Naive thymus-derived CD8-positive, alpha-beta T cell (primary cell): ENCODE data around the gene AP4B1. TPM values are rescaled to one million over a fixed set of nuclear protein-coding genes. Genes with fewer than 3 reads are reported as not detected.

Source experiments
- ATAC-seq, 2 donors: fragments of 150-1000 bp; cut with Tn5 transposase in 1 of 2; sonication (Bioruptor Pico), chemical (Tn5 transposase) in 1 of 2; 1 replicate in 1 of 2; 2 replicates in 1 of 2; pipeline ENCODE4 v1.10.0; 2021; ENCODE audit warnings: mild to moderate bottlenecking in 2 of 2, moderate library complexity in 2 of 2
- POLR2A ChIA-PET: fragments of 350-600 bp; sonication (Branson Sonifier 250); formaldehyde crosslinking; loops from one replicate; lab custom pipeline; 2021; ENCODE audit warnings: antibody characterized with exemption; lab: Charles Lee
- DNase-seq, 10 donors: peaks; one replicate each; pipeline versions ENCODE4 v3.0.0 to v3.0.0-alpha.2; 2020 to 2022
- H3K27ac Mint-ChIP-seq, 10 donors: one replicate each; pipeline ENCODE4 v1.8.0; 2020 to 2022; ENCODE audit warnings: mild to moderate bottlenecking in 10 of 10, mixed read lengths in 10 of 10, moderate library complexity in 4 of 10, inconsistent platforms in 1 of 10
- H3K27me3 Mint-ChIP-seq, 5 donors: one replicate each; pipeline ENCODE4 v1.8.0; 2021 to 2022; ENCODE audit warnings: mixed read lengths in 5 of 5
- H3K36me3 Mint-ChIP-seq, 3 donors: one replicate each; pipeline ENCODE4 v1.8.0; 2020 to 2022; ENCODE audit warnings: mixed read lengths in 3 of 3, mild to moderate bottlenecking in 2 of 3, inconsistent platforms in 1 of 3
- H3K4me1 Mint-ChIP-seq, 4 donors: one replicate each; pipeline ENCODE4 v1.8.0; 2021 to 2022; ENCODE audit warnings: mixed read lengths in 4 of 4
- H3K4me3 Mint-ChIP-seq, 10 donors: one replicate each; pipeline ENCODE4 v1.8.0; 2020 to 2022; ENCODE audit warnings: mild to moderate bottlenecking in 10 of 10, mixed read lengths in 10 of 10, moderate library complexity in 6 of 10, inconsistent platforms in 1 of 10
- H3K9me3 Mint-ChIP-seq, 9 donors: one replicate each; pipeline ENCODE4 v1.8.0; 2020 to 2022; ENCODE audit warnings: mixed read lengths in 9 of 9, mild to moderate bottlenecking in 3 of 9, inconsistent platforms in 1 of 9, moderate library complexity in 1 of 9
- polyA plus RNA-seq, 3 donors: library from polyadenylated mRNA; unstranded; fragments of 300-500 nt; fragmentation: Illumina TruSeq; gene quantifications; one replicate each; pipeline ENCODE4 v1.2.3, GENCODE V29; 2021
- total RNA-seq, 8 experiments: library from RNA in 2 of 8; stranded (reverse) in 2 of 8; gene quantifications; one replicate each; pipeline ENCODE4 v1.2.3 and lab custom pipeline; 2021 to 2026

The AP4B1 gene
- total and polyA plus RNA-seq, 5 experiments from 2014 or later = 7.9 to 75.2 (median 9.6) TPM

DNA sequence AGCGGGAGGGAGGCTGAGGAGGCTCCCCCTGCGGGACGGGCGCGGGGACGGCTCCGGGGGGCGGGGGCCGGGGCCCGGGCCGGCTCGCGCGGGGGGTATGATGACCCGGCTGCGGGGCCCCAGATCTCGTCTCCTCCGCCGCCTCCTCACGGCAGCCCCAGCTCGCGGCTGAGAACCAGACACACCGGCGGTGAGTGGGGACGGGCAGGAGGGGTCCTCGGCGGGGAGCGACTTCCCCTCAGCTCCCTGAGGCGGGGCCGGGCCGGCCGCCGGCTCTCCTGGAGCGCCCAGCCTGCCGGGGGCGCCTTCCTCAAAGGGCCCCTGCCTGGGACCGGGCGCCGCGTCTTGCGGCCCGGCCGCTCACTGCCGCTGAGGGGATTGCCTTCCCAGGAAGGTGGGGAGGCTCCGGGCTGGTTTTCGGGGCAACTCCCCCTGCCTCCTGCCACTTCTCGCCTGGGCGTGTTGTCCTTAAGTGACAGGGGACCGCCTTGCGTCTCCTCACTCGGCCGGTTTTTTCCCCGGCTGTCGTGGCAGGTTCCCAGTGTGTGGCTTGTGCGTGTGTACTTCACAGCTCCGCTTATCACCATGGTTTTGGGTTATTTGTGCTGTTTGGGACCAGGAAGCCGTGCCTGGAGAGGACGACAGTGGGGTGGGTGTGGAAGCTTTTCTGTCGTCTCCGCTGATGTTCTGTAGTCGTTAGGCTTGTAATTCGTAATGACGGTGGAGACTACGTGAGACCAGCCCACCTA is 25.3 kb upstream of the AP4B1 start:
- Mint-ChIP-seq H3K36me3 (peaks cover 0 to 4% (median 2%) of the 10 kb centered on the region in 3 donors), H3K27me3 (peaks cover 0 to 4% (median 0%) of the 10 kb centered on the region in 5 donors), H3K4me3 (peak overlapping the region; percentile 82 to 100 (median 96)), H3K9me3 (no peaks in the 10 kb centered on the region), H3K27ac (peak overlapping the region; percentile 98 to 100 (median 99)), H3K4me1 (peaks cover 43 to 64% (median 58%) of the 10 kb centered on the region in 4 donors)
- POLR2A ChIA-PET = interaction anchor here (0.5 to 10.2 kb wide), 19 partner anchors 10 to 845 kb away, joined by 3 to 179 read pairs (median 5); partner anchors contain the start of genes AP4B1, BCL2L15, DCLRE1B and RSBN1
- peak in 9 of 10 donors; percentile 39 to 92 (median 85) for DNase-seq
- peak; percentile 41 to 43 for ATAC-seq

DNA sequence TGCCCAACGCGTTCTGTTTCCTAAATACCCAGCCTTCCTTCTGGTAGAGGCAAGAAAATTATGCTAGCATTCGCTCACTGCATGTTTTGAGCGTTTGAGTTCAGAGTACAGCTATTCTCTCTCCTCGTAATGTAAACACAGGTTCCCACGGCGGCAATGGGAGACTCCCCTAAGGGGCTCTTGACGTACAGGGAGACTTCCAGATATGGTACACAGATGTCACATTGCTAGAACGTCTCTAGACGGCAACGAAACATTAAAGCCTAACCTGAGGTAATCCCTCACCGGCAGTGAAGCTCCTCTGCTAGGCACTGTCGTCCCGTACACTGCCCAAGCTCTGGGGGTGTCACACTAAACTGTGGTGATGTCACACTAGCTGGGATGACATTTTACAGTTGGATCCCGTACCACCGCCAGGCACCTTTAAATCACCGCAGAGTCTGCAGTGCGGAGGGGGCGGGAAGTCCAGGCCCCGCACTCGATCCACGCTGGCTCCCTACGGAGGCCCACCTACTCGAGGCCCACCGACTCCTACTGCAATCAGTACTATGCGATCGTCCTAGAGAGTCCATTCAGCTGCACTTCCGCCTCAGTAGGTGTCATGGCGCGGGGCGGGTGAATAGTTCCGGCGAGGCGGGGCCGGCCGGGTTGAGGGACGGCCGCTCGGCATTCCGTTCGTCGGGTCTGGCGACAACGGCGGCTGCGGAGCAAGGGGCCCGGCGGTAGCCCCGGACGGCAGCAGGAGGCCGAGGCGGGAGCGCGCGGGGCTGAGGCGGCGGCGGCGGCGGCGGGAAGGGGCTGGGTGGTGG is 24.5 kb upstream of the AP4B1 start, which contains the start of gene HIPK1:
Gene HIPK1 (plus strand): TSS at position 384 of the 809 bp plus-strand sequence.
- H3K9me3 Mint-ChIP-seq = no peaks in the 10 kb centered on the region
- peak within 1 kb of the TSS; percentile 82 to 100 (median 98) for H3K4me3 Mint-ChIP-seq
- peaks cover 0 to 4% (median 2%) of the 10 kb centered on the region in 3 donors for H3K36me3 Mint-ChIP-seq
- DNase-seq (peak; percentile 84 to 96 (median 92)), ATAC-seq (peak; percentile 45 to 67)
- peak within 1 kb of the TSS; percentile 98 to 100 (median 100) for H3K27ac Mint-ChIP-seq
- peaks cover 39 to 57% (median 53%) of the 10 kb centered on the region in 4 donors for H3K4me1 Mint-ChIP-seq
- H3K27me3 Mint-ChIP-seq = peaks cover 0 to 4% (median 0%) of the 10 kb centered on the region in 5 donors
- POLR2A ChIA-PET = interaction anchor here (0.5 to 10.2 kb wide), 19 partner anchors 11 to 844 kb away, joined by 3 to 179 read pairs (median 5); partner anchors contain the start of genes AP4B1, DCLRE1B and RSBN1

DNA sequence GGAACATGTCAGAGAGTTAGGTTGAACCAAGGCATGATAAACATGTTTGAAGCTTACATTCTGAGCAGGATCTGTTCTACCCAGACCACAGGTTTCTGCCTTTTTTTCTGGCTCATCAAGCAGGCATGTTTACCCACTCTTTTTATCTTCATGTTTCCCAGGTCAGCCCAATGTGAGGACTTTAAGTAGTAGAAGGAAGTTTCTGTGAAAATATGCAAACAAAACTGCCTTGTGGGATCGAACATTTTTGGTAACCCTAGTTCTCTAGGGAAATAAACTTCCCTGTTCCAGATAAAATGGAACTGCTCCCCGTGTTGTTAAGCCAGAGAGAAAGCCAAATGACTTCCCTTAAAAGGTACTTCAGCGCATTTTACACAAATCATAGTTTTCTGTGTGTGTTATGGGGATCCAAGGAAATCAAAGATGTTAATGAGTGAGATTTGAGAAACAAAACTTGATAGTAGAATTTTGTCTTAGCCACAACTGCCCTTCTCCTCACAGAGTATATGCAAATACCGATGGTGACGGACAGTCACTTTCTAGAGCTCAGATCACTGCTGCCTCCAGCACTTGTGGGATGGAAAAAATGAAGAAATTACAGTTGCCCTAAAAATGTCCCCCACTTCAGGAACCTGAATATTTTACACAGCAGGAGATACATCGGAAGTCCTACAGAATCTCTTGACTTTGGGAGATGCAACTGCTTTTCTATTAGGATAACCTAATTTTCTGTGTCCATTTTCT is 23.8 kb upstream of the AP4B1 start:
- DNase-seq (no peak), ATAC-seq (no peak)
- no peaks in the 10 kb centered on the region for H3K9me3 Mint-ChIP-seq
- H3K27ac Mint-ChIP-seq = peak overlapping the region; percentile 98 to 100 (median 100)
- peak overlapping the region; percentile 82 to 100 (median 98) for H3K4me3 Mint-ChIP-seq
- H3K27me3 Mint-ChIP-seq = peaks cover 0 to 4% (median 0%) of the 10 kb centered on the region in 5 donors
- H3K4me1 Mint-ChIP-seq = peaks cover 34 to 49% (median 45%) of the 10 kb centered on the region in 4 donors
- POLR2A ChIA-PET = interaction anchor here (0.9 to 10.2 kb wide), 12 partner anchors 11 to 145 kb away, joined by 3 to 179 read pairs (median 14); partner anchors contain the start of genes AP4B1, DCLRE1B and RSBN1
- H3K36me3 Mint-ChIP-seq = peaks cover 0 to 4% (median 2%) of the 10 kb centered on the region in 3 donors

DNA sequence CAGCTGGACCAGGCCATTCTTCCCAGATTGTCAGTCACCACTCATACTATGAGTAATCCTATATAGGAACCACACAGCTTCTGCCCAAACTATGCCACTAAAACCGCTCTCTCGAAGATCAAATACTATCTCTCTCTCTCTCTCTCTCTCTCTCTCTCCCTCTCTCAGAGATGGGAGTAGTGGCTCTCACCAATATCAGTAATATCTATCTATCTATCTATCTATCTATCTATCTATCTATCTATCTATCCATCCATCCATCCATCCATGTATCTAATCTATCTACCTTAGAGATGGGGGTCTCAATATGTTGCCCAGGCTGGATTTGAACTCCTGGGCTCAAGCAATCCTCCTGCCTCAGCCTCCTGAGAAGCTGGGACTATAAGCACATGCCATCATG is 19.9 kb upstream of the AP4B1 start:
- POLR2A ChIA-PET = interaction anchor here (0.6 to 1.7 kb wide), 2 partner anchors 19 to 308 kb away, joined by 4 to 8 read pairs; partner anchors contain the start of genes AP4B1 and DCLRE1B
- no peak for DNase-seq
- Mint-ChIP-seq H3K36me3 (no peaks in the 10 kb centered on the region), H3K9me3 (no peaks in the 10 kb centered on the region), H3K4me1 (peaks cover 13 to 18% (median 15%) of the 10 kb centered on the region in 4 donors), H3K4me3 (no peak overlapping the region), H3K27ac (no peak overlapping the region), H3K27me3 (peaks cover 0 to 5% (median 0%) of the 10 kb centered on the region in 5 donors)
- ATAC-seq = no peak

DNA sequence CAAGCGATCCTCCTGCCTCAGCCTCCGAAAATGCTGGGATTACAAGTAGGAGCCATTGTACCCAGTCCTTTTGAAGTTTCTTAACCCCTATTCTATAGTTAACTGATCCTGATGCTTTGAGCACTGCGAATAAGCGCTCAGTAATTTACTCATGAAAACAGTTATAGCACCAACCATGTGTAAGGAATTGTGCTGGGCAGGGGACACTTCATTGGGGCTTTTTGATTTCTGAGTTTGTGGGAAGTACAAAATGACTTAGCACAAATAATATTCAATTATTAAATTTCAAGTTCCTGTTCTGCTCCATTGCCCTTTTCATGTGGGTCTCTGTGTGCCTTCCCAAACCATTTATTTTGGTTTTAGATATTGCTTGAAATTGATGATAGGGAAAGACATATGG is 18.4 kb upstream of the AP4B1 start:
- peaks cover 4 to 5% (median 4%) of the 10 kb centered on the region in 4 donors for H3K4me1 Mint-ChIP-seq
- no peak overlapping the region for H3K27ac Mint-ChIP-seq
- POLR2A ChIA-PET = no interaction called here
- H3K9me3 Mint-ChIP-seq = no peaks in the 10 kb centered on the region
- ATAC-seq (no peak), DNase-seq (no peak)
- peaks cover 0 to 5% (median 2%) of the 10 kb centered on the region in 5 donors for H3K27me3 Mint-ChIP-seq
- no peaks in the 10 kb centered on the region for H3K36me3 Mint-ChIP-seq
- H3K4me3 Mint-ChIP-seq = no peak overlapping the region

DNA sequence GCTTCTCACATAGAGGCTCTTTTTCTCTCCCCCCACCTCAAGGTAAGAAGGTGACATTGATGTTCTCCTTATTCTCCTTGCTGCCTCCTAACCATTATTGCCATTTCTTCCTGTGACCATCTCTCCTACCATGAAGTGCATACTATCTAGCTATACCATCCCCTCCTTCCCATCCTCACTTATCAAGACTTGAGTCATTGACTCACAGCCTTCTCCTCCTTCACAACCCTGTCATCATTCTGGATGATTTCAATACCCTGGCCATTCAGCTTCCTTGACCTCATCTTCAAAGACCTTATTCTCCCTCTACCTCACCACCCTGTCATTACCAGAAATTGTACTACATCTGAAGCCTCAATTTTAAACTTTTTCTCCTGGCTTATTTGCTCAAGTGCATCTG is 13.6 kb upstream of the AP4B1 start:
- H3K9me3 Mint-ChIP-seq = no peaks in the 10 kb centered on the region
- H3K27me3 Mint-ChIP-seq = peaks cover 0 to 5% (median 2%) of the 10 kb centered on the region in 5 donors
- ATAC-seq (no peak), DNase-seq (no peak)
- peaks cover 0 to under 1% (median 0%) of the 10 kb centered on the region in 3 donors for H3K36me3 Mint-ChIP-seq
- H3K27ac Mint-ChIP-seq = peak overlapping the region in 1 of 10 donors; percentile 44
- POLR2A ChIA-PET = no interaction called here
- H3K4me3 Mint-ChIP-seq = no peak overlapping the region
- H3K4me1 Mint-ChIP-seq = peaks cover 0 to 3% (median 0%) of the 10 kb centered on the region in 4 donors

DNA sequence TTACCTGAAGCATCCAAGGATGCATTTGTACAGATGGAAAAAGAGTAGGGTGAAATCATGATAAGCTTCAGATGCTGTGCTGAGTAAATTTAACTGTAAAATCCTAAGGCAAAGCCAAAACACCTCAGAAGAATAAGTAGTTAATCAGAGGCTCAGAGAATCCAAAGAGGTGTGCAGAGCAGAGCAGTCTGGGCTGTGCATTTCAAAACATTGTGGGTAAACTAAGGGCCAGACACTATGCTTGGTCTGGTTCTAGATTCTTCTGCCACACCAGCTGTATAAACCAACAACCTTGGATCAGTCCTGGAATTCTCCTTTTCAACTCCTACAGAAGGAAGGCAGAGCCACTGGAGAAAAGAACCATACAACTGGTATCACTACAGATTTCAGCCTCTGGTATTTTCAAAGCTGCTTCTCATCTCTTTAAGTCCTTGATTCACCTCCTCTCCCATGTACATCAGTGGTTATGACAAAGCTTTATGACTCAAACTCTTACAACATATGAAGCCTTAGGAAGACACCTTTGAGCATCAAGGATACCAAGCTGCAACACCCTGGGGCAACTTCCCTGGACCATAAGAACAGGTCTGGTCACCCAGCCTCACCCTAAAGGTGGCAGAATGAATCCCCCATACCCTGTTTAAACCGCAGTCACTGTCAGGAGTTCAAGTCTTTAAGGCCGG is 12.9 kb upstream of the AP4B1 start:
- Mint-ChIP-seq H3K4me1 (peaks cover 0 to 6% (median 0%) of the 10 kb centered on the region in 4 donors), H3K27me3 (peaks cover 0 to 5% (median 0%) of the 10 kb centered on the region in 5 donors), H3K4me3 (no peak overlapping the region), H3K9me3 (no peaks in the 10 kb centered on the region), H3K36me3 (peaks cover 0 to 8% (median 0%) of the 10 kb centered on the region in 3 donors), H3K27ac (peak overlapping the region in 1 of 10 donors; percentile 44)
- POLR2A ChIA-PET = interaction anchor here (0.8 kb wide), 1 partner anchor 12 kb away, joined by 3 read pairs; the partner anchor contains the start of gene HIPK1
- no peak for DNase-seq
- no peak for ATAC-seq

DNA sequence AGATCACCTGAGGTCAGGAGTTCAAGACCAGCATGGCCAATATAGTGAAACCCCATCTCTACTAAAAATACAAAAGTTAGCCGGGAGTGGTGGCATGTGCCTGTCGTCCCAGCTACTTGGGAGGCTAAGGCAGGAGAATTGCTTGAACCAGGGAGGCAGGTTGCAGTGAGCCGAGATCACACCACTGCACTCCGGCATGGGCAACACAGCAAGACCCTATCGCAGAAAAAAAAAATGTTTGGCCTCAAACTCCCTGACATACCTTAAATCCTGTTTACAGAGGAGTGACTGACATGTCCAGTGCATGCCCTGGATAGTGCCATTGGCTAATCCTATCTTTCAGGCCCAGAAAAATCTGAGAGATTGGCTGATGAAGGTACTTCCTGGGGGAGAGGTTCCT is 12.4 kb upstream of the AP4B1 start:
- Mint-ChIP-seq H3K27me3 (peaks cover 0 to 5% (median 0%) of the 10 kb centered on the region in 5 donors), H3K27ac (no peak overlapping the region), H3K4me3 (no peak overlapping the region), H3K36me3 (peaks cover 0 to 9% (median 0%) of the 10 kb centered on the region in 3 donors), H3K4me1 (peaks cover 0 to 6% (median 0%) of the 10 kb centered on the region in 4 donors), H3K9me3 (no peaks in the 10 kb centered on the region)
- POLR2A ChIA-PET = interaction anchor here (0.7 to 1.8 kb wide), 2 partner anchors 12 to 28 kb away, joined by 3 to 8 read pairs; partner anchors contain the start of gene HIPK1
- no peak for DNase-seq
- no peak for ATAC-seq

DNA sequence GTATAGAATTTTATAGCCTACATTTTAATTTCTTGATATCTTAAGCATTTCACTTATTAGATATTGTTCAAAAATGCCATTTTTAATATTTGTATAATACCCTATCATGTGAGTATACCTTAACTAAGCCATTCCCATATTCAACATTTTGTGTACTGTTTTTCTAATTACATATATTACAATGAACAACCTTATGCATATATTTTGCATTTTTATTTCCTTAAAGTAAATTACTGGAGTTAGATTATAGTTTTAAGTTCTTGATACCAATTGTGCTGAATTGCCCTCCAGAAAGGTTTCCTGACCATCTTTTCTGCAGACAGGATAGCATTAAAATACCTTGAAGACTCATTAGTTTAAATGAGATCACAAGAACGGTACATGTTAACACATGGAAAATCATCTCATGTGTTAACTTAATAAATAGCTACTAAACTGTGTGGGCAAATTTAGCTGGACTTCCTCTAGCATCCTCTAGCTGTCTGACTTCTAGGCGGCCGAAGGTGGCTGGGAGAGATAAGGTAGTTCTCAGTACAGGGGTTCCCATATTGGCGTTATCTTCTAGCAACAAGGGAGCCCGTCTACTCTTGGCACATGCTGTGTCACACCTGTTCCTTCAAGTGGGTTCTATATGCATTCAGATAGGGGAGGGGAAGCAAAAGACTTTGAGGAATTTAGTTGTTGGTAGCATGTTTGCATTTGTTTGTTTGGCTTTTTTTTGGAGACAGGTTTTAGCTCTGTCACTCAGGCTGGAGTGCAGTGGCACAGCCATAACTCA is 9.5 kb upstream of the AP4B1 start:
- Mint-ChIP-seq H3K27me3 (peaks cover 0 to 5% (median 0%) of the 10 kb centered on the region in 5 donors), H3K9me3 (no peaks in the 10 kb centered on the region), H3K4me1 (peaks cover 0 to 6% (median 2%) of the 10 kb centered on the region in 4 donors), H3K4me3 (no peak overlapping the region), H3K27ac (no peak overlapping the region), H3K36me3 (peaks cover 0 to 35% (median 16%) of the 10 kb centered on the region in 3 donors)
- no peak for ATAC-seq
- DNase-seq = no peak
- POLR2A ChIA-PET = no interaction called here

DNA sequence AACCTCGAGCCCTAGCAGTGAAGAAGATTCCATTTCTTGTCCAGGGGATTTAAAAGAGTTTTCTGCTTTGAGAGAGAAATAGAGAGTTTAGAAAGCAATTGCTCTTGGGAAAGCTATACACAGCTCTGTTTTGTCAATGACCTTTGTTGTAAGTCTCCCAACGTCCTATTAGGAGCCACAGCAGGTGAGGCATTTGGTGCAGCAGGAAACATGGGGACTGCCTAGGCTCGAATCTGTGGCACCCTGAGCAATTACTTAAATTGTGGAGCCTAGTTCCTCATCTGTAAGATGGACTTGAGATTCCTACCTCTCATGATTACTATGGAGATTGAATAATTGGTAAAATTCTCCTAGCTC is 8.7 kb upstream of the AP4B1 start:
- POLR2A ChIA-PET = no interaction called here
- H3K27me3 Mint-ChIP-seq = peaks cover 0 to 4% (median 0%) of the 10 kb centered on the region in 5 donors
- peaks cover 0 to 8% (median 3%) of the 10 kb centered on the region in 4 donors for H3K4me1 Mint-ChIP-seq
- no peak overlapping the region for H3K27ac Mint-ChIP-seq
- ATAC-seq (no peak), DNase-seq (no peak)
- no peak overlapping the region for H3K4me3 Mint-ChIP-seq
- peaks cover 0 to 42% (median 16%) of the 10 kb centered on the region in 3 donors for H3K36me3 Mint-ChIP-seq
- no peaks in the 10 kb centered on the region for H3K9me3 Mint-ChIP-seq
